Measurements from ENCODE around the gene SIAH1. TPM values are rescaled to one million over a fixed set of nuclear protein-coding genes. Genes with fewer than 3 reads are reported as not detected.
A peak's percentile ranks its signal among the peaks of the same experiment; 100 is the strongest.

The SIAH1 gene
- polyA plus RNA-seq, 1 donor from 2014 or later: 96.6 TPM

DNA sequence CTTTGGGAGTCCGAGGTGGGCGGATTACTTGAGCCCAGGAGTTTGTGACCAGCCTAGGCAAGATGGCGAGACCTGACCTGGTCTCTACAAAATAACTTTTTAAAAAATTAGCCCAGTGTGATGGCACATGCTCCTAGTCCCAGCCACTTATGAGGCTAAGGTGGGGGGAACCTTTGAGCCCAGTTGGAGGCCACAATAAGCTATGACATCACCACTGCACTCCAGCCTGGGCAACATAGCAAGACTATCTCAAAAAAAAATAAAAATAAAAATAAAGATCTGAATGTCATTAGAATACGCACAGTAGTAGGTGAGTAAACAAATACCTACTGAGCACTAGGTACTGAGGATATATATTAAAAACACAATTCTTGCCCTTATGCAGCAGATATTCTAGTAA, 3.1 kb downstream of the SIAH1 start:
- TF ChIP-seq SMC3 (conservative IDR thresholded peaks at IDR 0.05; ENCODE audit: poor library complexity) (no peak), EP300 (conservative IDR thresholded peaks at IDR 0.05; ENCODE audit: poor library complexity, severe bottlenecking) (no peak), RAD21 (conservative IDR thresholded peaks at IDR 0.05) (no peak), EZH2 (IDR thresholded peaks at IDR 0.05; ENCODE audit: borderline replicate concordance, insufficient read depth, low read length, poor library complexity, severe bottlenecking) (no peak), MXI1 (conservative IDR thresholded peaks at IDR 0.05; ENCODE audit: poor library complexity, severe bottlenecking) (no peak), POLR2AphosphoS5 (IDR thresholded peaks at IDR 0.05) (no peak), TAF1 (IDR thresholded peaks at IDR 0.05; ENCODE audit: low read depth) (no peak)
- TF ChIP-seq, protein P1, sequence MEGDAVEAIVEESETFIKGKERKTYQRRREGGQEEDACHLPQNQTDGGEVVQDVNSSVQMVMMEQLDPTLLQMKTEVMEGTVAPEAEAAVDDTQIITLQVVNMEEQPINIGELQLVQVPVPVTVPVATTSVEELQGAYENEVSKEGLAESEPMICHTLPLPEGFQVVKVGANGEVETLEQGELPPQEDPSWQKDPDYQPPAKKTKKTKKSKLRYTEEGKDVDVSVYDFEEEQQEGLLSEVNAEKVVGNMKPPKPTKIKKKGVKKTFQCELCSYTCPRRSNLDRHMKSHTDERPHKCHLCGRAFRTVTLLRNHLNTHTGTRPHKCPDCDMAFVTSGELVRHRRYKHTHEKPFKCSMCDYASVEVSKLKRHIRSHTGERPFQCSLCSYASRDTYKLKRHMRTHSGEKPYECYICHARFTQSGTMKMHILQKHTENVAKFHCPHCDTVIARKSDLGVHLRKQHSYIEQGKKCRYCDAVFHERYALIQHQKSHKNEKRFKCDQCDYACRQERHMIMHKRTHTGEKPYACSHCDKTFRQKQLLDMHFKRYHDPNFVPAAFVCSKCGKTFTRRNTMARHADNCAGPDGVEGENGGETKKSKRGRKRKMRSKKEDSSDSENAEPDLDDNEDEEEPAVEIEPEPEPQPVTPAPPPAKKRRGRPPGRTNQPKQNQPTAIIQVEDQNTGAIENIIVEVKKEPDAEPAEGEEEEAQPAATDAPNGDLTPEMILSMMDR (IDR thresholded peaks at IDR 0.05; ENCODE audit: poor library complexity, severe bottlenecking): no peak
- TF ChIP-seq, protein P2, sequence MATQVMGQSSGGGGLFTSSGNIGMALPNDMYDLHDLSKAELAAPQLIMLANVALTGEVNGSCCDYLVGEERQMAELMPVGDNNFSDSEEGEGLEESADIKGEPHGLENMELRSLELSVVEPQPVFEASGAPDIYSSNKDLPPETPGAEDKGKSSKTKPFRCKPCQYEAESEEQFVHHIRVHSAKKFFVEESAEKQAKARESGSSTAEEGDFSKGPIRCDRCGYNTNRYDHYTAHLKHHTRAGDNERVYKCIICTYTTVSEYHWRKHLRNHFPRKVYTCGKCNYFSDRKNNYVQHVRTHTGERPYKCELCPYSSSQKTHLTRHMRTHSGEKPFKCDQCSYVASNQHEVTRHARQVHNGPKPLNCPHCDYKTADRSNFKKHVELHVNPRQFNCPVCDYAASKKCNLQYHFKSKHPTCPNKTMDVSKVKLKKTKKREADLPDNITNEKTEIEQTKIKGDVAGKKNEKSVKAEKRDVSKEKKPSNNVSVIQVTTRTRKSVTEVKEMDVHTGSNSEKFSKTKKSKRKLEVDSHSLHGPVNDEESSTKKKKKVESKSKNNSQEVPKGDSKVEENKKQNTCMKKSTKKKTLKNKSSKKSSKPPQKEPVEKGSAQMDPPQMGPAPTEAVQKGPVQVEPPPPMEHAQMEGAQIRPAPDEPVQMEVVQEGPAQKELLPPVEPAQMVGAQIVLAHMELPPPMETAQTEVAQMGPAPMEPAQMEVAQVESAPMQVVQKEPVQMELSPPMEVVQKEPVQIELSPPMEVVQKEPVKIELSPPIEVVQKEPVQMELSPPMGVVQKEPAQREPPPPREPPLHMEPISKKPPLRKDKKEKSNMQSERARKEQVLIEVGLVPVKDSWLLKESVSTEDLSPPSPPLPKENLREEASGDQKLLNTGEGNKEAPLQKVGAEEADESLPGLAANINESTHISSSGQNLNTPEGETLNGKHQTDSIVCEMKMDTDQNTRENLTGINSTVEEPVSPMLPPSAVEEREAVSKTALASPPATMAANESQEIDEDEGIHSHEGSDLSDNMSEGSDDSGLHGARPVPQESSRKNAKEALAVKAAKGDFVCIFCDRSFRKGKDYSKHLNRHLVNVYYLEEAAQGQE (IDR thresholded peaks at IDR 0.05; ENCODE audit: borderline replicate concordance): no peak
- Histone ChIP-seq H3K27me3 (ENCODE audit: insufficient read depth, low read depth, low read length) (no peaks in the 10 kb centered on the region), H4K20me1 (ENCODE audit: insufficient read depth) (peaks cover 14% of the 10 kb centered on the region), H3K4me3 (ENCODE audit: low read length) (peak overlapping the region; percentile 93), H3K79me2 (replicated peaks; ENCODE audit: insufficient read depth, low read length) (peaks cover 71% of the 10 kb centered on the region), H3K9me3 (ENCODE audit: low read length) (no peaks in the 10 kb centered on the region), H3K27ac (ENCODE audit: low read length) (no peak overlapping the region), H3K9me2 (ENCODE audit: insufficient read depth, low read length) (no peaks in the 10 kb centered on the region), H3K36me3 (ENCODE audit: insufficient read depth, low read length) (no peaks in the 10 kb centered on the region), H3K9ac (ENCODE audit: low read length) (no peak overlapping the region), H3F3A (ENCODE audit: insufficient read depth, low read length, poor library complexity, severe bottlenecking) (no peaks in the 10 kb centered on the region), H3K4me2 (ENCODE audit: low read length) (peak overlapping the region; percentile 71), H2AFZ (ENCODE audit: low read depth, low read length) (no peak overlapping the region)

DNA sequence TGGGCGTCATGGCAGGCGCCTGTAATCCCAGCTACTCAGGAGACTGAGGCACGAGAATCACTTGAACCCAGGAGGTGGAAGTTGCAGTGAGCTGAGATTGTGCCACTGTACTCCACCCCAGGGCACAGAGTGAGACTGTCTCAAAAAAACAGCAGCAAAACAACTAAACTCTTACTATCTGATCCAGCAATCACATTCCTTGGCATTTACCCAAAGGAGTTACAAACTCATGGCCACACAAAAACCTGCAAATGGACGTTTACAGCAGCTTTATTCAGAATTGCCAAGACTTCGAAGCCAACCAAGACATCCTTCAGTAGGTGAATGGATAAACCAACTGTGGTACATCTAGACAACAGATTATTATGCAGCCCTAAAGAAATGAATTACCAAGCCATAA, 4.0 kb downstream of the SIAH1 start:
- H3K27me3 ChIP-seq (ENCODE audit: insufficient read depth, low read depth, low read length): no peaks in the 10 kb centered on the region
- peaks cover 80% of the 10 kb centered on the region for H3K79me2 ChIP-seq (replicated peaks; ENCODE audit: insufficient read depth, low read length)
- H3K9me3 ChIP-seq (ENCODE audit: low read length): no peaks in the 10 kb centered on the region
- H3K4me2 ChIP-seq (ENCODE audit: low read length): no peak overlapping the region
- no peak overlapping the region for H3K9ac ChIP-seq (ENCODE audit: low read length)
- no peak overlapping the region for H3K27ac ChIP-seq (ENCODE audit: low read length)
- TF ChIP-seq EZH2 (IDR thresholded peaks at IDR 0.05; ENCODE audit: borderline replicate concordance, insufficient read depth, low read length, poor library complexity, severe bottlenecking): no peak
- TF ChIP-seq MXI1 (conservative IDR thresholded peaks at IDR 0.05; ENCODE audit: poor library complexity, severe bottlenecking): no peak
- TF ChIP-seq, protein P2 (IDR thresholded peaks at IDR 0.05; ENCODE audit: borderline replicate concordance): no peak
- no peak for TF ChIP-seq EP300 (conservative IDR thresholded peaks at IDR 0.05; ENCODE audit: poor library complexity, severe bottlenecking)
- no peak for TF ChIP-seq SMC3 (conservative IDR thresholded peaks at IDR 0.05; ENCODE audit: poor library complexity)
- TF ChIP-seq RAD21 (conservative IDR thresholded peaks at IDR 0.05): no peak
- TF ChIP-seq, protein P1 (IDR thresholded peaks at IDR 0.05; ENCODE audit: poor library complexity, severe bottlenecking): no peak
- TF ChIP-seq TAF1 (IDR thresholded peaks at IDR 0.05; ENCODE audit: low read depth): no peak
- no peak for TF ChIP-seq POLR2AphosphoS5 (IDR thresholded peaks at IDR 0.05)
- H3K9me2 ChIP-seq (ENCODE audit: insufficient read depth, low read length): no peaks in the 10 kb centered on the region
- H3K4me3 ChIP-seq (ENCODE audit: low read length): no peak overlapping the region
- peaks cover 14% of the 10 kb centered on the region for H4K20me1 ChIP-seq (ENCODE audit: insufficient read depth)
- no peaks in the 10 kb centered on the region for H3F3A ChIP-seq (ENCODE audit: insufficient read depth, low read length, poor library complexity, severe bottlenecking)
- H2AFZ ChIP-seq (ENCODE audit: low read depth, low read length): no peak overlapping the region
- H3K36me3 ChIP-seq (ENCODE audit: insufficient read depth, low read length): no peaks in the 10 kb centered on the region

Measured in neural cell (in vitro differentiated cells).